SK-N-SH (cell line): ENCODE data around the gene LPCAT3. TPM values are rescaled to one million over a fixed set of nuclear protein-coding genes. Genes with fewer than 3 reads are reported as not detected.

Experiments
- CTCF ChIA-PET: fragments of 300-600, 350-600 bp; formaldehyde crosslinking; extraction: SDS; loops from one replicate; lab custom pipeline; 2021; lab: Yijun Ruan, JAX
- POLR2A ChIA-PET: fragments of 350-600 bp; sonication (Branson Sonifier 250); formaldehyde crosslinking; extraction: SDS; loops from one replicate; lab custom pipeline; 2020; ENCODE audit warnings: antibody characterized with exemption, inconsistent platforms; lab: Yijun Ruan, JAX
- DNase-seq: peaks from one replicate; pipeline ENCODE4 v3.0.0; 2012
- H2AFZ ChIP-seq: fragments of 200-600 bp; sonication (generic); 2 replicates; pipeline ENCODE4 v1.8.1; 2016; ENCODE audit warnings: antibody characterized with exemption, mild to moderate bottlenecking, low read depth
- H3F3A ChIP-seq: fragments of 200-600 bp; sonication (generic); replicated peaks from 2 replicates; pipeline ENCODE3; 2016; ENCODE audit warnings: antibody characterized with exemption, mild to moderate bottlenecking; ENCODE audit not compliant: insufficient read depth
- H3K27ac ChIP-seq, 2 experiments: fragments of 200-500 bp in 1 of 2; fragments of 200-600 bp in 1 of 2; sonication (Bioruptor generic) in 1 of 2; sonication (generic), shearing (Covaris generic) in 1 of 2; 2 replicates each; pipeline versions ENCODE4 v1.5.1 to v1.6.1; 2014 to 2016; ENCODE audit warnings: low read depth in 2 of 2, inconsistent platforms in 1 of 2, low read length in 1 of 2, mild to moderate bottlenecking in 1 of 2, mixed read lengths in 1 of 2
- H3K27me3 ChIP-seq: fragments of 200-600 bp; sonication (generic), shearing (Covaris generic); 2 replicates; pipeline ENCODE4 v1.6.1; 2016; ENCODE audit warnings: mixed run types; ENCODE audit not compliant: insufficient read depth
- H3K36me3 ChIP-seq, 2 experiments: fragments of 200-500 bp in 1 of 2; fragments of 200-600 bp in 1 of 2; sonication (Bioruptor generic) in 1 of 2; sonication (generic) in 1 of 2; replicated peaks in 1 of 2; 2 replicates each; pipeline versions ENCODE3 to v1.5.1; 2014 to 2016; ENCODE audit warnings: low read length in 1 of 2, mild to moderate bottlenecking in 1 of 2; ENCODE audit not compliant: insufficient read depth in 2 of 2, control insufficient read depth in 1 of 2
- H3K4me1 ChIP-seq, 2 experiments: fragments of 200-500 bp in 1 of 2; fragments of 200-600 bp in 1 of 2; sonication (Bioruptor generic) in 1 of 2; sonication (generic), shearing (Covaris generic) in 1 of 2; 2 replicates each; pipeline versions ENCODE4 v1.5.1 to v1.6.1; 2014 to 2016; ENCODE audit warnings: low read depth in 1 of 2, low read length in 1 of 2, mixed run types in 1 of 2; ENCODE audit not compliant: insufficient read depth in 2 of 2, control insufficient read depth in 1 of 2
- H3K4me2 ChIP-seq: fragments of 200-600 bp; sonication (generic), shearing (Covaris generic); 2 replicates; pipeline ENCODE4 v1.6.1; 2017; ENCODE audit warnings: mixed run types
- H3K4me3 ChIP-seq, 2 experiments: fragments of 200-500 bp in 1 of 2; fragments of 200-600 bp in 1 of 2; sonication (Bioruptor generic) in 1 of 2; sonication (generic), shearing (Covaris generic) in 1 of 2; 2 replicates each; pipeline versions ENCODE4 v1.5.1 to v1.8.1; 2014 to 2016; ENCODE audit warnings: low read depth in 2 of 2, inconsistent platforms in 1 of 2, low read length in 1 of 2, mild to moderate bottlenecking in 1 of 2, mixed read lengths in 1 of 2, moderate library complexity in 1 of 2
- H3K79me2 ChIP-seq: fragments of 200-600 bp; sonication (generic); 2 replicates; pipeline ENCODE4 v1.8.1; 2017; ENCODE audit warnings: mild to moderate bottlenecking; ENCODE audit not compliant: insufficient read depth
- H3K9ac ChIP-seq: fragments of 200-600 bp; sonication (generic); 2 replicates; pipeline ENCODE4 v1.6.1; 2017; ENCODE audit warnings: mixed run types
- H3K9me2 ChIP-seq: fragments of 200-600 bp; sonication (generic); 2 replicates; pipeline ENCODE4 v1.6.1; 2017; ENCODE audit warnings: mixed run types
- H3K9me3 ChIP-seq: fragments of 200-600 bp; sonication (generic); 2 replicates; pipeline ENCODE4 v1.6.1; 2017; ENCODE audit warnings: mixed run types, mild to moderate bottlenecking, moderate library complexity
- H4K20me1 ChIP-seq: fragments of 200-600 bp; sonication (generic); 2 replicates; pipeline ENCODE4 v1.6.1; 2017; ENCODE audit warnings: mild to moderate bottlenecking, mixed run types; ENCODE audit not compliant: insufficient read depth
- CTCF ChIP-seq: fragments of 200-600 bp; sonication (generic); IDR thresholded peaks from 2 replicates; pipeline ENCODE4 v1.6.1; 2017; ENCODE audit warnings: antibody characterized with exemption, mild to moderate bottlenecking, moderate library complexity
- FOSL2 ChIP-seq: IDR thresholded peaks from 2 replicates; pipeline ENCODE4 v1.4.0; 2012; ENCODE audit warnings: low read depth, mild to moderate bottlenecking, moderate library complexity, borderline replicate concordance
- FOXM1 ChIP-seq: IDR thresholded peaks from 2 replicates; pipeline ENCODE4 v1.4.0; 2012; ENCODE audit warnings: low read depth, mild to moderate bottlenecking
- GATA2 ChIP-seq: sonication (generic); formaldehyde crosslinking; IDR thresholded peaks from 2 replicates; pipeline ENCODE4 v1.5.0; 2020; ENCODE audit warnings: mild to moderate bottlenecking, missing genetic modification reagents
- MXI1 ChIP-seq: IDR thresholded peaks from 2 replicates; pipeline ENCODE4 v1.6.1; 2012; ENCODE audit warnings: mild to moderate bottlenecking, low read depth, low read length, improper control_type of control experiment
- NRF1 ChIP-seq: IDR thresholded peaks from 2 replicates; pipeline ENCODE4 v1.6.1; 2012; ENCODE audit warnings: low read depth, mild to moderate bottlenecking, low read length
- SIN3A ChIP-seq: IDR thresholded peaks from 2 replicates; pipeline ENCODE4 v1.6.1; 2012; ENCODE audit warnings: low read depth, mild to moderate bottlenecking, low read length, moderate library complexity, borderline replicate concordance
- TAF1 ChIP-seq: IDR thresholded peaks from 2 replicates; pipeline ENCODE4 v1.6.1; 2012; ENCODE audit warnings: low read depth, mild to moderate bottlenecking, low read length, moderate library complexity, borderline replicate concordance
- WGBS: methylation state at CpG from one replicate; pipeline ENCODE4 v1.1.6; 2017; ENCODE audit warnings: low lambda C conversion rate; 5-methylcytosine and 5-hydroxymethylcytosine counted together
- polyA plus RNA-seq, 3 experiments: library from polyadenylated mRNA; depleted of rRNA; stranded (reverse); fragments of >200 nt; gene quantifications; 2 replicates each; pipeline ENCODE4 v1.2.3, GENCODE V29; 2012
- TF ChIP-seq, protein P1 (sequence below): IDR thresholded peaks from 2 replicates; pipeline ENCODE4 v1.6.1; 2012; ENCODE audit warnings: mild to moderate bottlenecking, low read depth, low read length, moderate library complexity
- TF ChIP-seq, protein P2 (sequence below): IDR thresholded peaks from 2 replicates; pipeline ENCODE4; 2012
- TF ChIP-seq, protein P3 (sequence below): IDR thresholded peaks from 2 replicates; pipeline ENCODE4 v1.4.0; 2012; ENCODE audit warnings: low read depth

LPCAT3 gene
- polyA plus RNA-seq, 1 of the 3 experiments (the other 2 are of a cell fraction): 23.8 TPM

DNA sequence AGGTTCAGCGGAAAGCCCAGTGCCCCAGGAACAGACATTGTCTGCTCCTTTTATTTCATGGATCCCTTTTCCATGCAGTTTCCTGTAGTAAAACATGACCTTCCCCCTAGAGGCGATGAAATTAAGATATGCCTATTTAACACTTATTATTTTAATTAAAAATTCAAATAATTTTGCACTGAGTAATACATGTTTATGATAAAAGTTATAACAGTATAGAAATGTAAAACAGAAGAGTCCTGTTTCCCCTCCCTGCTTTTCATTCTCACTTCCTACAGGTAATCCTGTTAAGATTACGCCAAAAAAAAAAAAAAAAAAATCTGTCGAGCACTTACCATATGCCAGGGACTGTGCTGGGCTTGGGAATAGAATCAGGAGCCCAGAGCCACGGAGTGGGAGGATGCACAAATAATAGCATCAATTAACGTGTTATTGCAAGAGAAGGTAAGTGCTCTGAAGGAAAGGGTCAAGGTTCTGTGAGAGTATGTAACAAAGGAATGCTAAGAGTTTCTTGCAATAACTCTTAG, 830 bp upstream of the LPCAT3 start:
- H3K4me2 ChIP-seq: peak overlapping the region; percentile 83
- H3K9ac ChIP-seq: peak overlapping the region; percentile 24; the same call in 1 of the 2 replicates
- ChIA-PET CTCF (interaction anchor here (0.9 to 1.7 kb wide), 3 partner anchors 9 to 74 kb away, joined by 3 to 8 read pairs (median 6); no protein-coding TSS in a partner anchor), POLR2A (interaction anchor here (1.0 to 1.6 kb wide), 4 partner anchors 9 to 76 kb away, joined by 3 to 8 read pairs (median 4); partner anchors contain the start of genes C12orf57 and RNU7-1)
- H3K4me3 ChIP-seq: peak overlapping the region; percentile 77 to 91
- no peak for DNase-seq
- H2AFZ ChIP-seq: peak overlapping the region; percentile 93
- no peaks in the 10 kb centered on the region for H3K79me2 ChIP-seq
- TF ChIP-seq, protein P1, sequence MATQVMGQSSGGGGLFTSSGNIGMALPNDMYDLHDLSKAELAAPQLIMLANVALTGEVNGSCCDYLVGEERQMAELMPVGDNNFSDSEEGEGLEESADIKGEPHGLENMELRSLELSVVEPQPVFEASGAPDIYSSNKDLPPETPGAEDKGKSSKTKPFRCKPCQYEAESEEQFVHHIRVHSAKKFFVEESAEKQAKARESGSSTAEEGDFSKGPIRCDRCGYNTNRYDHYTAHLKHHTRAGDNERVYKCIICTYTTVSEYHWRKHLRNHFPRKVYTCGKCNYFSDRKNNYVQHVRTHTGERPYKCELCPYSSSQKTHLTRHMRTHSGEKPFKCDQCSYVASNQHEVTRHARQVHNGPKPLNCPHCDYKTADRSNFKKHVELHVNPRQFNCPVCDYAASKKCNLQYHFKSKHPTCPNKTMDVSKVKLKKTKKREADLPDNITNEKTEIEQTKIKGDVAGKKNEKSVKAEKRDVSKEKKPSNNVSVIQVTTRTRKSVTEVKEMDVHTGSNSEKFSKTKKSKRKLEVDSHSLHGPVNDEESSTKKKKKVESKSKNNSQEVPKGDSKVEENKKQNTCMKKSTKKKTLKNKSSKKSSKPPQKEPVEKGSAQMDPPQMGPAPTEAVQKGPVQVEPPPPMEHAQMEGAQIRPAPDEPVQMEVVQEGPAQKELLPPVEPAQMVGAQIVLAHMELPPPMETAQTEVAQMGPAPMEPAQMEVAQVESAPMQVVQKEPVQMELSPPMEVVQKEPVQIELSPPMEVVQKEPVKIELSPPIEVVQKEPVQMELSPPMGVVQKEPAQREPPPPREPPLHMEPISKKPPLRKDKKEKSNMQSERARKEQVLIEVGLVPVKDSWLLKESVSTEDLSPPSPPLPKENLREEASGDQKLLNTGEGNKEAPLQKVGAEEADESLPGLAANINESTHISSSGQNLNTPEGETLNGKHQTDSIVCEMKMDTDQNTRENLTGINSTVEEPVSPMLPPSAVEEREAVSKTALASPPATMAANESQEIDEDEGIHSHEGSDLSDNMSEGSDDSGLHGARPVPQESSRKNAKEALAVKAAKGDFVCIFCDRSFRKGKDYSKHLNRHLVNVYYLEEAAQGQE: no peak
- TF ChIP-seq FOSL2: no peak
- no peak for TF ChIP-seq SIN3A
- TF ChIP-seq FOXM1: no peak
- no peak for TF ChIP-seq GATA2 (CRISPR knock-in tag)
- TF ChIP-seq, protein P2, sequence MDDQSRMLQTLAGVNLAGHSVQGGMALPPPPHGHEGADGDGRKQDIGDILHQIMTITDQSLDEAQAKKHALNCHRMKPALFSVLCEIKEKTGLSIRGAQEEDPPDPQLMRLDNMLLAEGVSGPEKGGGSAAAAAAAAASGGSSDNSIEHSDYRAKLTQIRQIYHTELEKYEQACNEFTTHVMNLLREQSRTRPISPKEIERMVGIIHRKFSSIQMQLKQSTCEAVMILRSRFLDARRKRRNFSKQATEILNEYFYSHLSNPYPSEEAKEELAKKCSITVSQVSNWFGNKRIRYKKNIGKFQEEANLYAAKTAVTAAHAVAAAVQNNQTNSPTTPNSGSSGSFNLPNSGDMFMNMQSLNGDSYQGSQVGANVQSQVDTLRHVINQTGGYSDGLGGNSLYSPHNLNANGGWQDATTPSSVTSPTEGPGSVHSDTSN: no peak
- TF ChIP-seq NRF1: no peak
- no peaks in the 10 kb centered on the region for H3K27me3 ChIP-seq
- H3K36me3 ChIP-seq: peaks cover 0 to 2% of the 10 kb centered on the region in 2 experiments
- WGBS: 6% methylated on average over 6 of the region's 6 CpGs
- peaks cover 5% of the 10 kb centered on the region for H3F3A ChIP-seq
- no peaks in the 10 kb centered on the region for H3K9me3 ChIP-seq
- no peaks in the 10 kb centered on the region for H3K9me2 ChIP-seq
- H3K4me1 ChIP-seq: peaks cover 0 to 8% of the 10 kb centered on the region in 2 experiments; a peak in 2 of 4 replicates
- peak overlapping the region in 1 of 2 experiments; percentile 72; a peak in 2 of 4 replicates for H3K27ac ChIP-seq
- no peaks in the 10 kb centered on the region for H4K20me1 ChIP-seq

- ChIA-PET CTCF (interaction anchor here (0.6 to 1.7 kb wide), 17 partner anchors 8 to 320 kb away, joined by 3 to 8 read pairs (median 3); partner anchors contain the start of genes C1RL and C1S), POLR2A (interaction anchor here (0.6 to 1.6 kb wide), 5 partner anchors 8 to 74 kb away, joined by 3 to 8 read pairs (median 4); partner anchors contain the start of genes C12orf57 and RNU7-1)
- peak; percentile 81 for DNase-seq
- Histone ChIP-seq H3K9me3 (no peaks in the 10 kb centered on the region), H3K27ac (peak overlapping the region; percentile 47 to 90; a peak in 3 of 4 replicates), H3K9ac (peak overlapping the region; percentile 65), H3K4me3 (peak overlapping the region; percentile 77 to 91)
- 5% methylated on average over 11 of the region's 25 CpGs for WGBS
- TF ChIP-seq, protein P3, sequence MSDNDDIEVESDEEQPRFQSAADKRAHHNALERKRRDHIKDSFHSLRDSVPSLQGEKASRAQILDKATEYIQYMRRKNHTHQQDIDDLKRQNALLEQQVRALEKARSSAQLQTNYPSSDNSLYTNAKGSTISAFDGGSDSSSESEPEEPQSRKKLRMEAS: 0 out of 2 replicates have a peak, but pooled peaks have one; percentile 15
- TF ChIP-seq NRF1: 0 out of 2 replicates have a peak, but pooled peaks have one; percentile 3
- TF ChIP-seq MXI1: peak; percentile 89
- 0 out of 2 replicates have a peak, but pooled peaks have one; percentile 5 for TF ChIP-seq SIN3A
- no peak; the same call in 1 of the 2 replicates for TF ChIP-seq CTCF
- TF ChIP-seq TAF1: no peak
- TF ChIP-seq, all 33 proteins: peak for 4
- Histone ChIP-seq H4K20me1 (no peaks in the 10 kb centered on the region), H3K4me2 (peak overlapping the region; percentile 83), H3K79me2 (no peaks in the 10 kb centered on the region), H3K27me3 (no peaks in the 10 kb centered on the region), H3K36me3 (peaks cover 2 to 3% of the 10 kb centered on the region in 2 experiments), H2AFZ (peak overlapping the region; percentile 93), H3K9me2 (no peaks in the 10 kb centered on the region), H3K4me1 (peaks cover 0 to 8% of the 10 kb centered on the region in 2 experiments; a peak in 2 of 4 replicates), H3F3A (peaks cover 5% of the 10 kb centered on the region)
Measured at GRCh38 chr12:7017870-7018349, 366 bp downstream of the LPCAT3 start.
